Endothelial cell of umbilical vein (primary cell): ENCODE results near the gene TMEM121. TPM values are rescaled to one million over a fixed set of nuclear protein-coding genes. Genes with fewer than 3 reads are reported as not detected.

Experiments
- BruUV-seq: library from RNA; stranded (reverse); fragments of 400-500 nt; replicated peaks from 2 replicates; lab custom pipeline; 2021; lab: Mats Ljungman, UMichigan
- CTCF ChIA-PET: fragments of 300-600, 350-600 bp; sonication (Branson Sonifier 250); formaldehyde crosslinking; loops from one replicate; lab custom pipeline; 2021; ENCODE audit warnings: antibody characterized with exemption, inconsistent platforms; lab: Charles Lee
- POLR2A ChIA-PET: fragments of 300-600, 350-600 bp; sonication (Branson Sonifier 250); formaldehyde crosslinking; loops from one replicate; lab custom pipeline; 2021; ENCODE audit warnings: antibody characterized with exemption, inconsistent platforms; lab: Charles Lee
- DNase-seq: peaks from one replicate; pipeline ENCODE4 v3.0.0-alpha.2; 2011; ENCODE audit warnings: low read depth, low spot score
- FAIRE-seq: peaks from 2 replicates; lab custom pipeline; 2011; peaks lifted over from hg19 to GRCh38; lab: Jason Lieb, UNC
- H2AFZ ChIP-seq: 2 replicates; pipeline ENCODE4 v1.6.0; 2012; ENCODE audit warnings: low read depth, low read length, control low read depth, inconsistent platforms
- H3K27ac ChIP-seq: 2 replicates; pipeline ENCODE4 v1.5.1; 2011; ENCODE audit warnings: low read depth, mild to moderate bottlenecking, control low read depth, low read length, moderate library complexity; ENCODE audit not compliant: insufficient read depth
- H3K27me3 ChIP-seq, 2 experiments: 2 replicates each; pipeline versions ENCODE4 v1.6.0 to v1.6.1; 2011; ENCODE audit warnings: low read length in 2 of 2, mixed read lengths in 1 of 2; ENCODE audit not compliant: control insufficient read depth in 2 of 2, insufficient read depth in 2 of 2
- H3K36me3 ChIP-seq, 2 experiments: 2 replicates in 1 of 2; 3 replicates in 1 of 2; pipeline ENCODE4 v1.5.1; 2011; ENCODE audit warnings: low read length in 2 of 2, mild to moderate bottlenecking in 1 of 2, moderate library complexity in 1 of 2; ENCODE audit not compliant: control insufficient read depth in 2 of 2, insufficient read depth in 2 of 2; ENCODE audit errors: extremely low read depth in 1 of 2
- H3K4me1 ChIP-seq: 3 replicates; pipeline ENCODE4 v1.5.1; 2011; ENCODE audit warnings: mild to moderate bottlenecking, low read length; ENCODE audit not compliant: control insufficient read depth, insufficient read depth; ENCODE audit errors: extremely low read depth
- H3K4me2 ChIP-seq: 2 replicates; pipeline ENCODE4 v1.6.1; 2011; ENCODE audit warnings: low read length, control low read depth, mixed read lengths; ENCODE audit not compliant: insufficient read depth
- H3K4me3 ChIP-seq, 3 experiments: fragments of 200-600 bp in 1 of 3; sonication (generic), shearing (Covaris generic) in 1 of 3; replicated peaks in 1 of 3; 2 replicates each; pipeline ENCODE4 v1.5.1; 2011 to 2016; ENCODE audit warnings: control low read depth in 3 of 3, low read length in 3 of 3, mild to moderate bottlenecking in 2 of 3, inconsistent platforms in 1 of 3, low read depth in 1 of 3, moderate library complexity in 1 of 3; ENCODE audit not compliant: insufficient read depth in 1 of 3
- H3K79me2 ChIP-seq: 2 replicates; pipeline ENCODE4 v1.6.0; 2012; ENCODE audit warnings: low read length, inconsistent platforms; ENCODE audit not compliant: control insufficient read depth, insufficient read depth
- H3K9ac ChIP-seq: replicated peaks from 2 replicates; pipeline ENCODE3; 2011; ENCODE audit warnings: low read length, control low read depth; ENCODE audit not compliant: insufficient read depth; ENCODE audit errors: extremely low read depth
- H3K9me1 ChIP-seq: replicated peaks from 3 replicates; pipeline ENCODE4 v1.6.0; 2011; ENCODE audit warnings: mild to moderate bottlenecking, low read length; ENCODE audit not compliant: control insufficient read depth, insufficient read depth; ENCODE audit errors: extremely low read depth
- H3K9me3 ChIP-seq: replicated peaks from 2 replicates; pipeline ENCODE4 v1.5.1; 2012; ENCODE audit warnings: low read length, inconsistent platforms; ENCODE audit not compliant: control insufficient read depth, insufficient read depth
- H4K20me1 ChIP-seq: replicated peaks from 2 replicates; pipeline ENCODE3; 2011; ENCODE audit warnings: mild to moderate bottlenecking, low read length; ENCODE audit not compliant: control insufficient read depth, insufficient read depth; ENCODE audit errors: extremely low read depth
- FOS ChIP-seq: IDR thresholded peaks from 2 replicates; pipeline ENCODE4 v1.6.1; 2011; ENCODE audit warnings: mild to moderate bottlenecking, low read length, moderate library complexity, borderline replicate concordance; ENCODE audit not compliant: insufficient read depth
- GATA2 ChIP-seq: IDR thresholded peaks from 2 replicates; pipeline ENCODE4 v1.7.0; 2011; ENCODE audit warnings: low read depth, mild to moderate bottlenecking, moderate library complexity, mixed read lengths, low read length; ENCODE audit not compliant: insufficient read length, insufficient read depth
- JUN ChIP-seq: IDR thresholded peaks from 2 replicates; pipeline ENCODE4 v1.6.1; 2011; ENCODE audit warnings: borderline replicate concordance, low read depth; ENCODE audit not compliant: insufficient read length, insufficient read depth
- MYC ChIP-seq: IDR thresholded peaks from one replicate; pipeline ENCODE4 v1.6.1; 2011; ENCODE audit warnings: mild to moderate bottlenecking, low read depth, low read length
- POLR2A ChIP-seq: IDR thresholded peaks from 2 replicates; pipeline ENCODE4 v1.6.1; 2012; ENCODE audit warnings: low read depth, mild to moderate bottlenecking, control low read depth, low read length
- POLR2AphosphoS5 ChIP-seq: IDR thresholded peaks from 2 replicates; pipeline ENCODE4 v1.6.1; 2012; ENCODE audit warnings: low read depth, mild to moderate bottlenecking, control low read depth, low read length, moderate library complexity; ENCODE audit not compliant: insufficient read depth
- dilution Hi-C: fragments of 300-500 bp; cut with MboI; formaldehyde crosslinking; loops from one replicate; pipeline ENCODE4 v1.15.0; 2019; ENCODE audit warnings: low sequenced_read_pairs; ENCODE audit not compliant: extremely low pct_ligation_motif_present
- intact Hi-C: fragments of 100-400 bp; cut with micrococcal nuclease; formaldehyde crosslinking; loops from one replicate; pipeline ENCODE4 v1.10.0; 2022
- polyA plus RNA-seq, 4 experiments: library from polyadenylated mRNA; depleted of rRNA in 3 of 4; stranded (reverse) in 3 of 4; unstranded in 1 of 4; fragments of >200 nt; gene quantifications; 2 replicates each; pipeline versions ENCODE4 v1.2.1 to v1.2.3, GENCODE V29; 2011 to 2012; ENCODE audit warnings: missing spikeins in 1 of 4
- total RNA-seq: library from RNA; stranded (reverse); gene quantifications from 2 replicates; pipeline ENCODE4 v1.2.3, GENCODE V29; 2021
- TF ChIP-seq, protein P1 (sequence below): IDR thresholded peaks from 2 replicates; pipeline ENCODE4 v1.6.1; 2011; ENCODE audit not compliant: insufficient read depth, insufficient read length

TMEM121 gene
- total and polyA plus RNA-seq, 2 donors (not counting 3 experiments of a cell fraction or from before 2014, with no cell fraction given): 4.8 to 7.7 TPM

DNA sequence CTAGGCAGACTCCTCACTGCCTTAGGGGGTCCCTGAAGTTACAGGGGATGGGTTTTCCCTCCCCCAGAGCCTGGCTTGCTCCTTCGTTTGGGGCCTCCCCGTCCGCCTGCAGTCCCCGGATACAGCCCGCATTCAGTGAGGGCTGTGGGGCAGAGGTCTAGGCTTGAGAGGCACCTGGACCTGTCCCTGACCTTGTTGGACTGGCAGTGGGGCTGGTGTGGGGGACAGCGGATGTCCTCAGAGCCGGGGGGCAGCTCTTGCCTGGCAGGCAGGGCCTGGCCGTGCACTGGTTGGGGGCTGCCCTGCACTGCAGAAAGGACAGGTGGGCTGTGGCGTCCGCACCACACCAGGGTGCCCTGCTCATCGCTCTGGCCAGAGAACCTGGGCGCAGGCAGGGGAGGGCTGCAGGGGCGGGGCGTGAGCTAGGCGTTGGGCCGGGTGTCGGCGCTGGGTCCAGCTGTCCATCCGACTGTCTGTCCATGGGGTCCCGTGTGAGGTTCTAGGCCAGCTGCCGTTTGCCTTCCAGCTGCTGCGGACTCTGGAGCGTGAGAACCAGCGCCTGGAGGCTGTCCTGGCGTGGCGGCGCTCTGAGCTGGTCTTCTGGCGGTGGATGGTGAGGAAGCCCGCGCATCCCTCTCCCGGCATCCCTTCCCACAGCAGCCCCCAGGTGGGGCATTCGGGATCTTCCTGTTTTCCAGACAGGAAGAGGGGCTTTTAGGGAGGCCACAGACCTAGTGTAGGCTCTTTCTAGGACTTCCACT is 29.4 kb upstream of the TMEM121 start:
- Histone ChIP-seq H3K79me2 (no peaks in the 10 kb centered on the region), H3K4me1 (no peaks in the 10 kb centered on the region), H3K36me3 (no peaks in the 10 kb centered on the region), H3K4me3 (no peak overlapping the region), H3K27ac (no peak overlapping the region), H3K9me3 (no peaks in the 10 kb centered on the region), H3K9me1 (no peaks in the 10 kb centered on the region), H4K20me1 (no peaks in the 10 kb centered on the region), H3K9ac (no peak overlapping the region), H3K4me2 (no peak overlapping the region), H2AFZ (no peak overlapping the region), H3K27me3 (no peaks in the 10 kb centered on the region)
- POLR2A ChIA-PET: no interaction called here
- CTCF ChIA-PET: no interaction called here
- dilution Hi-C loops: no loop called here
- FAIRE-seq (no peak), DNase-seq (no peak)
- BruUV-seq: no TSS peak
- TF ChIP-seq, protein P1, sequence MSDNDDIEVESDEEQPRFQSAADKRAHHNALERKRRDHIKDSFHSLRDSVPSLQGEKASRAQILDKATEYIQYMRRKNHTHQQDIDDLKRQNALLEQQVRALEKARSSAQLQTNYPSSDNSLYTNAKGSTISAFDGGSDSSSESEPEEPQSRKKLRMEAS: no peak
- TF ChIP-seq GATA2 (no peak), FOS (no peak), POLR2AphosphoS5 (no peak), JUN (no peak), POLR2A (no peak), MYC (no peak)
- intact Hi-C loops: no loop called here
